Femur (tissue), 1 donor: ENCODE results near the gene CARD19.
A peak's percentile ranks its signal among the peaks of the same experiment; 100 is the strongest.

Experiments
- DNase-seq: peaks from one replicate; pipeline ENCODE4 v3.0.0-alpha.2; 2017

The CARD19 gene

GRCh38 chr9:93121316-93122241, 25.6 kb downstream of the CARD19 start:
- peak; percentile 18 for DNase-seq

- peak; percentile 26 for DNase-seq
These were observed 26.8 kb downstream of the CARD19 start for GRCh38 chr9:93122721-93123221.

GRCh38 chr9:93123561-93124283, 27.7 kb downstream of the CARD19 start:
- peak; percentile 16 for DNase-seq

DNA sequence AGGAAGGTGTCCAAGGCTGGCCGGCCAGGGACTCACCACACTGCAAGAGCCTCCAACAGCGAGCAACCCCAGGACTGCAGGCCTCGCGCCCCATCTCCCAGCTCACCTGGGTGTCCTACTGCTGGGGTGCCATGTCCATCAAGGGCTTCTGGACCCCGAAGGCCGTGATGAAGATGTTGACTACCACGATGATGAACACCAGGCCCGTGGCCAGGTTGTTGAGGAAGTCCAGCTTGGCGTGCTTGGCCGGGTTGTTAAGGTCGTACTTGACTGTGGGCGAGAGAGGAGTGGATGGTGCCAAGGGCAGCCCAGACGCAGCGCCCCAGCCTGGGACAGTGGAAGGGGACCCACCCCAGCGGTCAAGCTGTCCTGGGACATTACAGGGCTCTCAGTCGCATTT, 28.8 kb downstream of the CARD19 start:
- DNase-seq = peak; percentile 22

DNA sequence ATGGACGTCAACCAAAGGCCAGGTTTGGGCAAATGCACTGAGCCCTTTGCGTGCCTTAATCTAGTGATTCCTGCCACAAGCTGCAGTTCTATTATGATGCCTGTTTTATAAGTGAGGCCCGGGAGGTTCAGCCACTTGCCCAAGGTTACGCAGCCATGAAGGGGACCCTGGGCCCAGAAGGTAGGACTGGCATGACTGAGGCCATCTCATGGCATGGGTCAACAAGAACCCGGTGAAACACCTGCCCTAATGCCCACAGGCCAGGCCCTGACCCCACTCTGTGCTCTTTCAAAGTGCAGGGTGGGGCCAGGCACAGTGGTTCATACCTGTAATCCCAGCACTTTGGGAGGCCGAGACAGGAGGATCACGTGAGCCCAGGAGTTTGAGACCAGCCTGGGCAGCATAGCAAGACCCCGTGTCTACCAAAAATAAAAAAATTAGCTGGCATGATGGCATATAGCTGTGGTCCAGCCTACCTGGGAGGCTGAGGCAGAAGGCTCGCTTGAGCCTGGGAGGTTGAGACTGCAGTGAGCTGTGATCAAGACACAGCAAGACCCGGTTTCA, 29.4 kb downstream of the CARD19 start:
- DNase-seq = no peak

DNA sequence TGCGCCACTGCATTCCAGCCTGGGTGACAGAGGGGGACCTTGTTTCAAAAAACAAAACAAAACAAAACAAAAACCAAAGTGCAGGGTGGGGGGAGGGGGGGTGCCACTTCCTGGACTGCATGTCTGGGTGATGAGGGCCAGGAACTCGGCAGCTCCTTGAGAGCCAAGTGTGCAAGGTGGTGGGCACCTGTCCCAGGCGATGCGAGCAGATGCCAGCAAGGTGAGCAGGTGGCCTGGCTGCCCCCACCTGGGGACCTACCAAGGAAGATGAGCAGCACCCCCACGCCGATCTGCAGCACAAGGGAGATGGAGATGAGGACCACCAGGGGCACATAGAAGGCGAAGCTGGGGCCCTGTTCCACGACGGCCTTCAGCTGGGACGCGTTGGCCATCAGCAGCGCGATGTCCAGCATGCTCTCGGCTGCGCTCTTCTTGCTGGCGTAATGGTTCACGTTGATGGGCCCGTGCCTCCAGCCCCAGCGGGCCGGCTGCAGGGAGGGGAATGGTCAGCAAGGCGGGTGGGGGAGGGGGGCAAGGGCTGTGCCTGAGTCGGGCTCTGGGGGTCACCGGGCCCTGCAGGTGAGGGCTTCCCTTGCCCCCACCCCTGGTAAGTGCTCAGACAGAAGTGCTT, 30.2 kb downstream of the CARD19 start:
- DNase-seq = peak; percentile 21

DNA sequence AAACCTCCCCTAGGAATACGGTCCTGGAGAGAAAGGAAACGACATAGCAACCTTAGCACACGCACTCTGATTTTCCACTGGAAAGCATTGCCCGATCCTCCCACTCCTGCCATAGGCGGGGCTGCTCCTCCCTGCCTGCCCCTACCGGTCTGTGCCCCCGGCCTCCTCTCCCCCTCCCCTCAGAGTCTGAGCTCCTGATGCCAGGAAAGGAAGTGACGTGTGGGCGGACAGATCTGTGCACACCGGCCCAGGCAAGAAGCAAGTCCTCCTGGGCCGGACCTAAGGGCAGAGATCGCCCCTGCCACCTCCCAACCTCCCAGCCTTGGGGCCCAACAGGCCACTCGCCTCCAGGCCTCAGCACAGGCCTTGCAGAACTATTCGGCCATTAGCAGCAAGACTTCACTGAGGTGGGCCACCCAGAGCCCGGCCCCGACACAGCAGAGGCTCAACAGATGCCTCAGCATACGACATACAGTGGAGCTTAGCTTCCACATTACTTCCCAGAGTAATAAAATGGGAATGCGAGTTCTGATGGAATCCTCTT, 30.9 kb downstream of the CARD19 start:
- DNase-seq = peak; percentile 83

GRCh38 chr9:93127395-93127911, 31.4 kb downstream of the CARD19 start:
- DNase-seq = peak; percentile 78

GRCh38 chr9:93128011-93128714, 32.1 kb downstream of the CARD19 start:
- DNase-seq = peak; percentile 15

GRCh38 chr9:93128715-93129224, 32.8 kb downstream of the CARD19 start:
- peak; percentile 12 for DNase-seq

- DNase-seq = peak; percentile 46
These were observed 33.3 kb downstream of the CARD19 start for GRCh38 chr9:93129286-93129685.

DNA sequence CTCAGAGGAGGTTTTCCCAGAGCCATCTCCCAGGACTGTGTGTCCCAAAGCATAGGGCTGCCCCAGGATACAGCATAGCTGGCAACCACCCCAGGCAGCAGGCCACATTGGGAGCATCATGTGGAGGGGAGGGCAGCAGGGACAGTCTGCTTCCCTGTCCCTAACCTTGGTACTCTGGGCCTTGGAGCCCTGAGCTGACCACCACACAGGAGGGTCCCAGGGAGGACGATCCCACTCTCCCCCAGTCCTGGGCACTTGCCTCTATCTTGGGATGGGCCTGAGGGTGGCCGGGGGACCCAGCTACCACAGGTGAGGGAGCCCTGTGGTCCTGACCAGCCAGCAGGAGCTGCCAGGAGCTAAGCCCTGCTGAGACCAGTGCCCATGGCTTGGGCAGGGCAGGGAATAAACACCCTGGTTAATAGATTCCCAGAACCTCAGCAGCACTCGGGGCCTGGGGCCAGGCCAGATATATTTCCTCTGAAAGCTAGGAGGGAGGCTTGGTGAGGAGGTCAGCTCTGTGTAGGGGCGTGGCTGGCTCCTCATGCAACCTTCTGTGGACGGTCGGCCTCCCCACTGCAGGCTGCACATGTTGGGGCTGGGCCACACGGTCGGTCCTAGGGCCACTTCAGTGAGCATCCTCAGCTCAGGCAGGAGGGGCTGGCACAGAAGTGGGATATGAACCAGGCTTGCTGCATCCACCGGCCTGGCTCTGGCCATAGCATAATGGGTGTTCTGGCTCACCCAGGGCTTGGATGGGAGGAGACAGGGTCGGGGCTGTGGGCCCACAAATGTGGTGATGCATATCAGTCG, 33.9 kb downstream of the CARD19 start:
- peak; percentile 23 for DNase-seq

GRCh38 chr9:93130861-93131481, 35.0 kb downstream of the CARD19 start:
- peak; percentile 72 for DNase-seq

DNA sequence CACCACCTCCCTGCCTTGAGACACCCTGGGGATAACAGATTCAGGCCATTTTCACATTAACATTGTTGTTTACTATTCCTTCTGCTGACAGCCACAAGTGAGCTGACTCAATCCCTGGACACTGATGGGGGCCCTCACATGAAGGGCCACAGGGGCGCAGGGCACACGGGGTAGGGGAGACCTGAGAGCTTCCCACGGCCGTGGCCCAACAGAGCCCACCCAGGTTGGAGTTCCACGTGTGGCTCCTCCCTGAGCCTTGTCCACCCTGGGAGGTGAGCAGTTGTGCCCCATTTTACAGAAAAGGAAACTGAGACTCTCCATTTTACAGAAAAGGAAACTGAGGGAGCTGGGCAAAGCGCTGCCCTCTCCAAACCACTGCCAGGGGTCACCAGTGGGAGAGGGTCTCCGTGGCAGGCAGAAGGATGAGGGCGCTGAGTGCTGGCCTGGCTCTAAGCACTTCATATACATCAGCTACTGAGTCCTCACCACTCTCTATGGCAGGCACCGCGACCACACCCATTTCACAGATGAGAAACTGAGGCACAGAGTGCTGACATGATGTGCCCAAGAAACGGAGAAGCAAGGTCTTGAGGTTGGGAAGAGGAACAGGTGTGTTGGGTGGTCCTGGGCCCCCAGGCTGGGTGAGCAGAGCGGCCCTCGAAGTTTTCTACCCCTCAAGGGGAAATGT, 35.7 kb downstream of the CARD19 start:
- DNase-seq = no peak

DNA sequence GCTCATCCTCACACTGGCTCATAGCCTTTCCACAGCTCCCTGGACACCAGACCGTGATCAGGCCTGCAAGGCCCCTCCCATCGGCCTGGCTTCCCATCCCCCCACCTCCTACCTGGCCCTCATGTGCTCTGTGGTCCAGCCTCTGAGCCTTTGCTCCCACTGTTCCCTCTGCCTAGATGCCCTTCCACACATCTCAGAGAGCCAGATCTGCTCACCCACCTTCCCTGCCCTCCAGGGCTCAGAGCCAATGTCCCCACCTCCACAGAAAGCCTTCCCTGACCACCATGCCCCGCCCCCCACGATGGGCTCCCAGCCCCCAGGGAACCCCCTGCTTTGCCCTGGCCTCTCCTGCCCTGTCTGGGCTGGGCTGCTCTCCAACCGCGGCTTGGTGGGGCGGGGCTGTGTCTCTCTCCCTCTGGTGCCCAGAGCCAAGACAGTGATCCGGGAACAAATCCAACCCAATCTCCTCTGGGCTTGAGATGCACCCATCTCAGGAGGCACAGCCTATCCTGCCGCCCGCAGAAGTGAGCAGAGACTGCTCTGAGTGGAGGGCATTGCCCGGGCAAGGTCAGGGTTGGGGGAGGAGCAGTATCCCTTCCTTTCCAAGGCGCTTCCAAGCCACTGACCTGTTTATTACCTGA, 36.4 kb downstream of the CARD19 start:
- peak; percentile 77 for DNase-seq

GRCh38 chr9:93132946-93133680, 37.1 kb downstream of the CARD19 start:
- peak; percentile 44 for DNase-seq

- DNase-seq = peak; percentile 89
These were observed 37.6 kb downstream of the CARD19 start for GRCh38 chr9:93133681-93134014.

DNA sequence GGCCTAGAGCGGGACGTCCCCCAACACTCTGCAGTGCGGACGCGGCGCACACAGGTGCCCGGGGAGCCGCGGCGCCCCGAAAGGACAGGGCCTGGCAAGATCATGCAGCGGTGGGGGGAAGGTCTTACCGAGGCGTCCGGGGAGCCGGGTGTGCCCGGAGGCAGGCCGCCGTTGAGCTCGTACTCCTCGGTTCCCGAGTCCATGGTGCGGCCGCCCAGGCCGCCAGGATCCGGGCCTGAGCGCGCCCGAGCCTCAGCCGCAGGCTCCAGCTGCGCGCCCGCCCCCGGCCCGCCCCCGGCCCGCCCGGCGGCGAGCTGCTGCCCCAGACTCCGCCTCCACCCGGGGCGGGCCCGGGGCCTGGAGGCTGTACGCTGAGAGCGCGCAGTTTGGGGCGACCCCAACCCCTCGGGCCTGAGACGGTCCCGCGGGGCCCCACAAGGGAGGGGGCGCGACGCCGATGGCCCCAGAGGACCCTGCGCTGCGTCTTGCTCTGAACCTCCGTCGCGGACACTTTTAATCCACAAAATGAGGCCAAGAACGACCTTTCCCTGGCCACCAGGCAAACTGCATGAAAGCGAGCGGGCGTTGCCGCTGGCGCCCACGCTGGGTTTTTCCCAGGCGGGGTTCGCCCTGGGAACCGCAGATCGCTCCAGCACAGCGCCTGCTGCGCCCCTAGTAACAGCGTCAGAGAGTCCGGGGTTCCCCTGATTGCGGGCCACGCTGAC, 38.2 kb downstream of the CARD19 start, which contains the start of gene NINJ1:
Gene NINJ1 (minus strand): TSS at position 237 of the 725 bp plus-strand sequence. CDS start 34 bp downstream, at position 203.
- peak; percentile 88 for DNase-seq
